K562 (cell line): ENCODE measurements around the gene MRPS10. TPM values are rescaled to one million over a fixed set of nuclear protein-coding genes. Genes with fewer than 3 reads are reported as not detected.

Experiments used
- ATF4 ChIP-seq: fragments of 450-650 bp; formaldehyde crosslinking; IDR thresholded peaks from 2 replicates; pipeline ENCODE4 v1.4.0; 2022; ENCODE audit warnings: mild to moderate bottlenecking, moderate library complexity
- E2F3 ChIP-seq: fragments of 250-450 bp; sonication (Bioruptor Pico); IDR thresholded peaks from 2 replicates; pipeline ENCODE4 v1.4.0; 2020; ENCODE audit warnings: mild to moderate bottlenecking
- GMEB1 ChIP-seq: fragments of 250-450 bp; sonication (Bioruptor Pico); IDR thresholded peaks from 2 replicates; pipeline ENCODE4 v1.4.0; 2020; ENCODE audit warnings: mild to moderate bottlenecking
- MCM7 ChIP-seq, 2 experiments: fragments of 450-650 bp; IDR thresholded peaks; 2 replicates each; pipeline ENCODE4 v1.6.1; 2016 to 2018
- OTX1 ChIP-seq: fragments of 450-650 bp; formaldehyde crosslinking; IDR thresholded peaks from 2 replicates; pipeline ENCODE4 v1.4.0; 2022; ENCODE audit warnings: mild to moderate bottlenecking
- POLR2B ChIP-seq: fragments of 450-650 bp; IDR thresholded peaks from 2 replicates; pipeline ENCODE4 v1.6.1; 2018; ENCODE audit warnings: low read depth; ENCODE audit not compliant: partially characterized antibody
- PTRF ChIP-seq: fragments of 450-650 bp; IDR thresholded peaks from 2 replicates; pipeline ENCODE4 v1.6.1; 2016; ENCODE audit warnings: mild to moderate bottlenecking, missing genetic modification characterization, missing compliant biosample characterization
- PTTG1 ChIP-seq: fragments of 450-650 bp; IDR thresholded peaks from 2 replicates; pipeline ENCODE4 v1.6.1; 2016; ENCODE audit warnings: low read depth, mild to moderate bottlenecking, missing genetic modification characterization, missing compliant biosample characterization
- PURB ChIP-seq: sonication (generic); formaldehyde crosslinking; IDR thresholded peaks from 2 replicates; pipeline ENCODE4 v1.9.0; 2021; ENCODE audit warnings: low read depth, mild to moderate bottlenecking, missing genetic modification reagents
- TFE3 ChIP-seq: fragments of 450-650 bp; formaldehyde crosslinking; IDR thresholded peaks from 2 replicates; pipeline ENCODE4 v1.4.0; 2020; ENCODE audit warnings: mild to moderate bottlenecking, mixed read lengths
- polyA plus RNA-seq, 8 experiments: library from polyadenylated mRNA; depleted of rRNA in 4 of 8; stranded (reverse) in 5 of 8; unstranded in 3 of 8; fragments of >200 nt; fragmentation: Nextera tagmentation in 2 of 8; fragmentation: Illumina TruSeq in 1 of 8; extraction: Ambion mirVana in 2 of 8; extraction: Trizol in 1 of 8; gene quantifications; 2 replicates each; pipeline versions ENCODE4 v1.2.1 to v1.2.3, GENCODE V29; 2011 to 2014; ENCODE audit warnings: inconsistent platforms in 1 of 8, missing spikeins in 1 of 8
- total RNA-seq, 7 experiments: library from RNA; depleted of rRNA in 6 of 7; stranded (reverse); fragments of >200 nt in 6 of 7; fragmentation: Illumina TruSeq in 2 of 7; extraction: Trizol in 2 of 7; gene quantifications; 2 replicates each; pipeline versions ENCODE4 v1.2.1 to v1.2.3, GENCODE V29; 2011 to 2021; ENCODE audit warnings: low replicate concordance in 1 of 7
- TF ChIP-seq, protein P1 (sequence below): fragments of 250-450 bp; sonication (Bioruptor Pico); IDR thresholded peaks from 2 replicates; pipeline ENCODE4 v1.4.0; 2020; ENCODE audit warnings: mild to moderate bottlenecking, moderate library complexity, borderline replicate concordance
- TF ChIP-seq, protein P2 (sequence below): fragments of 250-450 bp; sonication (Bioruptor Pico); IDR thresholded peaks from 2 replicates; pipeline ENCODE4 v1.8.0; 2021; ENCODE audit warnings: mild to moderate bottlenecking, moderate library complexity
- TF ChIP-seq, protein P3 (sequence below): sonication (generic); formaldehyde crosslinking; IDR thresholded peaks from 2 replicates; pipeline ENCODE4 v1.8.0; 2022; ENCODE audit warnings: missing genetic modification reagents, mild to moderate bottlenecking, moderate library complexity, borderline replicate concordance
- TF ChIP-seq, protein P4 (sequence below): fragments of 250-450 bp; sonication (Bioruptor Pico); IDR thresholded peaks from 2 replicates; pipeline ENCODE4 v1.5.0; 2022; ENCODE audit warnings: mild to moderate bottlenecking

MRPS10 gene
- total and polyA plus RNA-seq, 9 of the 15 experiments (the other 6 are each of a cell fraction or from before 2014, with no cell fraction given) = 48.6 to 166 (median 93.7) TPM

- TF ChIP-seq, protein P1, sequence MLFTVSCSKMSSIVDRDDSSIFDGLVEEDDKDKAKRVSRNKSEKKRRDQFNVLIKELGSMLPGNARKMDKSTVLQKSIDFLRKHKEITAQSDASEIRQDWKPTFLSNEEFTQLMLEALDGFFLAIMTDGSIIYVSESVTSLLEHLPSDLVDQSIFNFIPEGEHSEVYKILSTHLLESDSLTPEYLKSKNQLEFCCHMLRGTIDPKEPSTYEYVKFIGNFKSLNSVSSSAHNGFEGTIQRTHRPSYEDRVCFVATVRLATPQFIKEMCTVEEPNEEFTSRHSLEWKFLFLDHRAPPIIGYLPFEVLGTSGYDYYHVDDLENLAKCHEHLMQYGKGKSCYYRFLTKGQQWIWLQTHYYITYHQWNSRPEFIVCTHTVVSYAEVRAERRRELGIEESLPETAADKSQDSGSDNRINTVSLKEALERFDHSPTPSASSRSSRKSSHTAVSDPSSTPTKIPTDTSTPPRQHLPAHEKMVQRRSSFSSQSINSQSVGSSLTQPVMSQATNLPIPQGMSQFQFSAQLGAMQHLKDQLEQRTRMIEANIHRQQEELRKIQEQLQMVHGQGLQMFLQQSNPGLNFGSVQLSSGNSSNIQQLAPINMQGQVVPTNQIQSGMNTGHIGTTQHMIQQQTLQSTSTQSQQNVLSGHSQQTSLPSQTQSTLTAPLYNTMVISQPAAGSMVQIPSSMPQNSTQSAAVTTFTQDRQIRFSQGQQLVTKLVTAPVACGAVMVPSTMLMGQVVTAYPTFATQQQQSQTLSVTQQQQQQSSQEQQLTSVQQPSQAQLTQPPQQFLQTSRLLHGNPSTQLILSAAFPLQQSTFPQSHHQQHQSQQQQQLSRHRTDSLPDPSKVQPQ (CRISPR knock-in tag) = no peak
- TF ChIP-seq, protein P2, sequence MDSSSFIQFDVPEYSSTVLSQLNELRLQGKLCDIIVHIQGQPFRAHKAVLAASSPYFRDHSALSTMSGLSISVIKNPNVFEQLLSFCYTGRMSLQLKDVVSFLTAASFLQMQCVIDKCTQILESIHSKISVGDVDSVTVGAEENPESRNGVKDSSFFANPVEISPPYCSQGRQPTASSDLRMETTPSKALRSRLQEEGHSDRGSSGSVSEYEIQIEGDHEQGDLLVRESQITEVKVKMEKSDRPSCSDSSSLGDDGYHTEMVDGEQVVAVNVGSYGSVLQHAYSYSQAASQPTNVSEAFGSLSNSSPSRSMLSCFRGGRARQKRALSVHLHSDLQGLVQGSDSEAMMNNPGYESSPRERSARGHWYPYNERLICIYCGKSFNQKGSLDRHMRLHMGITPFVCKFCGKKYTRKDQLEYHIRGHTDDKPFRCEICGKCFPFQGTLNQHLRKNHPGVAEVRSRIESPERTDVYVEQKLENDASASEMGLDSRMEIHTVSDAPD = no peak
- no peak for TF ChIP-seq MCM7 (IDR thresholded peaks at IDR 0.05)
- TF ChIP-seq TFE3 (CRISPR knock-in tag) = no peak
- TF ChIP-seq, protein P3, sequence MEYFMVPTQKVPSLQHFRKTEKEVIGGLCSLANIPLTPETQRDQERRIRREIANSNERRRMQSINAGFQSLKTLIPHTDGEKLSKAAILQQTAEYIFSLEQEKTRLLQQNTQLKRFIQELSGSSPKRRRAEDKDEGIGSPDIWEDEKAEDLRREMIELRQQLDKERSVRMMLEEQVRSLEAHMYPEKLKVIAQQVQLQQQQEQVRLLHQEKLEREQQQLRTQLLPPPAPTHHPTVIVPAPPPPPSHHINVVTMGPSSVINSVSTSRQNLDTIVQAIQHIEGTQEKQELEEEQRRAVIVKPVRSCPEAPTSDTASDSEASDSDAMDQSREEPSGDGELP (CRISPR knock-in tag) = peak; percentile 70
- TF ChIP-seq POLR2B = peak; percentile 30
- no peak for TF ChIP-seq GMEB1 (CRISPR knock-in tag)
- no peak; the same call in 1 of the 2 replicates for TF ChIP-seq PTTG1 (tag)
- TF ChIP-seq PTRF (tag) = no peak
- TF ChIP-seq ATF4 = no peak
- no peak for TF ChIP-seq E2F3 (CRISPR knock-in tag)
- TF ChIP-seq, protein P4, sequence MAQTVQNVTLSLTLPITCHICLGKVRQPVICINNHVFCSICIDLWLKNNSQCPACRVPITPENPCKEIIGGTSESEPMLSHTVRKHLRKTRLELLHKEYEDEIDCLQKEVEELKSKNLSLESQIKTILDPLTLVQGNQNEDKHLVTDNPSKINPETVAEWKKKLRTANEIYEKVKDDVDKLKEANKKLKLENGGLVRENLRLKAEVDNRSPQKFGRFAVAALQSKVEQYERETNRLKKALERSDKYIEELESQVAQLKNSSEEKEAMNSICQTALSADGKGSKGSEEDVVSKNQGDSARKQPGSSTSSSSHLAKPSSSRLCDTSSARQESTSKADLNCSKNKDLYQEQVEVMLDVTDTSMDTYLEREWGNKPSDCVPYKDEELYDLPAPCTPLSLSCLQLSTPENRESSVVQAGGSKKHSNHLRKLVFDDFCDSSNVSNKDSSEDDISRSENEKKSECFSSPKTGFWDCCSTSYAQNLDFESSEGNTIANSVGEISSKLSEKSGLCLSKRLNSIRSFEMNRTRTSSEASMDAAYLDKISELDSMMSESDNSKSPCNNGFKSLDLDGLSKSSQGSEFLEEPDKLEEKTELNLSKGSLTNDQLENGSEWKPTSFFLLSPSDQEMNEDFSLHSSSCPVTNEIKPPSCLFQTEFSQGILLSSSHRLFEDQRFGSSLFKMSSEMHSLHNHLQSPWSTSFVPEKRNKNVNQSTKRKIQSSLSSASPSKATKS (CRISPR knock-in tag) = no peak
- no peak for TF ChIP-seq PURB
- TF ChIP-seq OTX1 (CRISPR knock-in tag) = no peak; the same call in 1 of the 2 replicates
Measured at GRCh38 chr6:42197555-42198362, 19.9 kb downstream of the MRPS10 start (continued).
